HG02642 (cell line): ENCODE results near the gene LGALS3BP.
"Not testable (repeated sequence)": the region's sequence is repeated elsewhere in the genome, so short reads cannot be mapped to it uniquely, and the experiment has no call there.

Experiments
- ATAC-seq: cut with Tn5 transposase; IDR thresholded peaks from one replicate; pipeline ENCODE4 v1.9.1; 2021; ENCODE audit warnings: mild to moderate bottlenecking; ENCODE audit not compliant: unreplicated experiment, poor library complexity

The LGALS3BP gene

GRCh38 chr17:78945455-78945854 lies 34.3 kb downstream of the LGALS3BP start:
- ATAC-seq, result not testable (repeated sequence)

GRCh38 chr17:78944956-78945355 lies 34.8 kb downstream of the LGALS3BP start:
- no peak for ATAC-seq

- ATAC-seq, result no peak
Observed at GRCh38 chr17:78944026-78944425, 35.7 kb downstream of the LGALS3BP start.

- ATAC-seq, result no peak
Observed at GRCh38 chr17:78940708-78941107, 39.0 kb downstream of the LGALS3BP start.

GRCh38 chr17:78940258-78940657 lies 39.5 kb downstream of the LGALS3BP start:
- ATAC-seq, result no peak

GRCh38 chr17:78939615-78940014 lies 40.1 kb downstream of the LGALS3BP start:
- ATAC-seq, result no peak

GRCh38 chr17:78937561-78937960 lies 42.2 kb downstream of the LGALS3BP start:
- no peak for ATAC-seq

- ATAC-seq, result no peak
Observed at GRCh38 chr17:78935419-78936323, 44.1 kb downstream of the LGALS3BP start.

GRCh38 chr17:78934681-78935418 lies 44.9 kb downstream of the LGALS3BP start:
- no peak for ATAC-seq

GRCh38 chr17:78933959-78934568 lies 45.7 kb downstream of the LGALS3BP start:
- ATAC-seq, result no peak

- ATAC-seq, result no peak
Observed at GRCh38 chr17:78933025-78933958, 46.4 kb downstream of the LGALS3BP start.

GRCh38 chr17:78929908-78930775 lies 49.6 kb downstream of the LGALS3BP start:
- ATAC-seq, result no peak

GRCh38 chr17:78925662-78926555 lies 53.8 kb downstream of the LGALS3BP start:
- ATAC-seq, result no peak

GRCh38 chr17:78925234-78925633 lies 54.5 kb downstream of the LGALS3BP start, which contains the start of gene TIMP2:
TIMP2 (minus strand) TSS chr17:78925387; CDS start chr17:78925088, 299 bp downstream.
- ATAC-seq, result no peak

GRCh38 chr17:78924481-78925151 lies 55.1 kb downstream of the LGALS3BP start:
- ATAC-seq, result no peak

GRCh38 chr17:78923660-78924453 lies 55.9 kb downstream of the LGALS3BP start:
- no peak for ATAC-seq
